Colonic mucosa (tissue), 4 donors: ENCODE data around the gene ALDH1L1. TPM values are rescaled to one million over a fixed set of nuclear protein-coding genes. Genes with fewer than 3 reads are reported as not detected.

Experiments used
- DNase-seq: peaks from one replicate; pipeline ENCODE4 v3.0.0-alpha.2; 2020
- H3K27ac ChIP-seq: fragments of 200-600 bp; one replicate; pipeline ENCODE4 v1.8.0; 2021
- H3K27me3 ChIP-seq: fragments of 200-600 bp; one replicate; pipeline ENCODE4 v1.8.0; 2021
- H3K36me3 ChIP-seq: fragments of 200-600 bp; one replicate; pipeline ENCODE4 v1.8.0; 2021
- H3K4me1 ChIP-seq: fragments of 200-600 bp; one replicate; pipeline ENCODE4 v1.8.0; 2021; ENCODE audit warnings: mild to moderate bottlenecking
- H3K4me3 ChIP-seq: fragments of 200-600 bp; one replicate; pipeline ENCODE4 v1.8.0; 2021
- H3K9ac ChIP-seq, 2 donors: one replicate each; pipeline ENCODE4 v1.7.0; 2013; ENCODE audit warnings: control low read depth in 2 of 2, low read depth in 2 of 2, low read length in 2 of 2
- H3K9me3 ChIP-seq: fragments of 200-600 bp; one replicate; pipeline ENCODE4 v1.8.0; 2021
- CTCF ChIP-seq: fragments of 200-600 bp; IDR thresholded peaks from one replicate; pipeline ENCODE4 v1.8.0; 2022; ENCODE audit warnings: antibody characterized with exemption, mild to moderate bottlenecking
- intact Hi-C: fragments of 100-400 bp; cut with DNase I; formaldehyde crosslinking; loops from one replicate; pipeline ENCODE4 v1.14.1; 2022
- total RNA-seq, 2 donors: library from RNA; stranded (reverse); fragmentation: NEBNext Ultra II Directional in 1 of 2; extraction: Animal tissue kit (Norgen Biotek cat#: 25700) in 1 of 2; gene quantifications; one replicate each; pipeline ENCODE4 v1.2.1, GENCODE V29; 2021
- donor health status: healthy.
- donor health status: DM: no; HTN: no; CAD: no.
- donor health status: DM: no; HTN: no; CAD: no.

The ALDH1L1 gene
- total RNA-seq, 2 donors from 2014 or later: 15.3 to 25.6 TPM

- no peak for TF ChIP-seq CTCF
- Histone ChIP-seq H3K9ac (no peak overlapping the region), H3K27ac (no peak overlapping the region), H3K4me3 (no peak overlapping the region), H3K9me3 (no peaks in the 10 kb centered on the region), H3K36me3 (no peaks in the 10 kb centered on the region), H3K4me1 (no peaks in the 10 kb centered on the region), H3K27me3 (no peaks in the 10 kb centered on the region)
- intact Hi-C loops: no loop called here
- DNase-seq: no peak
Measured at GRCh38 chr3:126184465-126185000, 4.1 kb upstream of the ALDH1L1 start.

GRCh38 chr3:126181398-126181725, 976 bp upstream of the ALDH1L1 start:
- DNase-seq: peak; percentile 29
- H3K9ac ChIP-seq: peak overlapping the region; percentile 44 to 80
- H3K4me1 ChIP-seq: no peaks in the 10 kb centered on the region
- peak overlapping the region; percentile 58 for H3K4me3 ChIP-seq
- H3K9me3 ChIP-seq: no peaks in the 10 kb centered on the region
- H3K27ac ChIP-seq: peak overlapping the region; percentile 70
- H3K36me3 ChIP-seq: no peaks in the 10 kb centered on the region
- intact Hi-C loops: no loop called here
- no peak for TF ChIP-seq CTCF
- H3K27me3 ChIP-seq: no peaks in the 10 kb centered on the region

- H3K27me3 ChIP-seq: no peaks in the 10 kb centered on the region
- H3K4me1 ChIP-seq: no peaks in the 10 kb centered on the region
- no peak for TF ChIP-seq CTCF
- intact Hi-C loops: no loop called here
- peak overlapping the region; percentile 80 to 81 for H3K9ac ChIP-seq
- DNase-seq: peak; percentile 46
- H3K27ac ChIP-seq: peak overlapping the region; percentile 70
- no peaks in the 10 kb centered on the region for H3K36me3 ChIP-seq
- H3K9me3 ChIP-seq: no peaks in the 10 kb centered on the region
- H3K4me3 ChIP-seq: peak overlapping the region; percentile 58
Measured at GRCh38 chr3:126179825-126180476, 435 bp downstream of the ALDH1L1 start.

- no peak overlapping the region for H3K9ac ChIP-seq
- no peak overlapping the region for H3K27ac ChIP-seq
- DNase-seq: no peak
- no peak overlapping the region for H3K4me3 ChIP-seq
- no peaks in the 10 kb centered on the region for H3K4me1 ChIP-seq
- intact Hi-C loops: no loop called here
- H3K27me3 ChIP-seq: no peaks in the 10 kb centered on the region
- no peaks in the 10 kb centered on the region for H3K9me3 ChIP-seq
- TF ChIP-seq CTCF: no peak
- no peaks in the 10 kb centered on the region for H3K36me3 ChIP-seq
Measured at GRCh38 chr3:126170073-126170777, 10.2 kb downstream of the ALDH1L1 start.

- Histone ChIP-seq H3K27ac (no peak overlapping the region), H3K4me1 (no peaks in the 10 kb centered on the region), H3K4me3 (no peak overlapping the region), H3K36me3 (no peaks in the 10 kb centered on the region), H3K9me3 (no peaks in the 10 kb centered on the region), H3K27me3 (no peaks in the 10 kb centered on the region), H3K9ac (peak overlapping the region in 1 of 2 donors; percentile 19)
- DNase-seq: no peak
- intact Hi-C loops: no loop called here
- no peak for TF ChIP-seq CTCF
Measured at GRCh38 chr3:126167566-126167965, 12.8 kb downstream of the ALDH1L1 start.
